Stimulated activated CD4-positive, alpha-beta T cell treated with anti-CD3 and anti-CD28 coated beads, Interleukin-1b, Interleukin-23, amount 100 ng/mL, for 48 hours (primary cell): ENCODE data around the gene PTPRCAP.

ENCODE experiments used
- DNase-seq: peaks from one replicate; pipeline ENCODE4 v3.0.0-alpha.2; 2020

The PTPRCAP gene

DNA sequence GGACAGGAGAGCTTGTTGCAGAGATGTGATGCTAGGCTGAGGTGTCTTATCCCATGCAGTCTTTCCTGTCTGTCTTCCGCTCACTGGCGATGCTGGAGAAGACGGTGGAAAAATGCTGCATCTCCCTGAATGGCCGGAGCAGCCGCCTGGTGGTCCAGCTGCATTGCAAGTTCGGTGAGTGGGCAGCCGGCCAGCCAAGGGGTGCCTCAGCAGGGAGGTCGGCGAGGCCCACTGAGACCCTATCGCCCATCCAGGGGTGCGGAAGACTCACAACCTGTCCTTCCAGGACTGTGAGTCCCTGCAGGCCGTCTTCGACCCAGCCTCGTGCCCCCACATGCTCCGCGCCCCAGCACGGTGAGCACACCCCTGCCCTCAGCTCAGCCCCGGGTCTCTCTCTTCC is 44.0 kb downstream of the PTPRCAP start:
- no peak for DNase-seq

DNA sequence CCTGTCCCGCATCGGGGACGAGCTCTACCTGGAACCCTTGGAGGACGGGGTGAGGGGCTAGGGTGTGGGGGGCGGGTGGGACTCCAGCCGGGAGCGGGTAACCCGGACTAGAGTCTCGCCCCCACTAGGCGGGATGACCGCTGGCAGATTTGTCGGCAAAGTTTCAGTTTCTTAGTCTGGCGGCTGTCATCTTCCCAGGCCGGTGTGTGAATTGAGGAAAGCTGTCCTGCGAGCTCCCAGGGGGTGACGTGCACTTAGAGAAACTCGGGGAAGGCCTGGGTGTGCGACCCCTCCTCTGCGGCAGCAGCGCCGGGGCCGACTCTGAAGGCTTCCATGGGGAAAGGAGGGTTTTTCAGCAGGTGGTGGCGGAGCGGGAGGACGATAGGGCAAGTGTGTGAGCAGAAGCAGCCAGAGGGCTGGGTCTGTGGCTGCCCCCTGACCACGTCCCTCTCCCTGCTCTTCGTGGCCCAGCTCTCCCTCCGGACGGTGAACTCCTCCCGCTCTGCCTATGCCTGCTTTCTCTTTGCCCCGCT is 45.2 kb downstream of the PTPRCAP start:
- no peak for DNase-seq

- peak; percentile 92 for DNase-seq
Observed at GRCh38 chr11:67391304-67392182, 45.9 kb downstream of the PTPRCAP start, which contains the start of gene RAD9A. RAD9A (plus strand) TSS chr11:67391986; CDS start chr11:67392045, 59 bp downstream.

DNA sequence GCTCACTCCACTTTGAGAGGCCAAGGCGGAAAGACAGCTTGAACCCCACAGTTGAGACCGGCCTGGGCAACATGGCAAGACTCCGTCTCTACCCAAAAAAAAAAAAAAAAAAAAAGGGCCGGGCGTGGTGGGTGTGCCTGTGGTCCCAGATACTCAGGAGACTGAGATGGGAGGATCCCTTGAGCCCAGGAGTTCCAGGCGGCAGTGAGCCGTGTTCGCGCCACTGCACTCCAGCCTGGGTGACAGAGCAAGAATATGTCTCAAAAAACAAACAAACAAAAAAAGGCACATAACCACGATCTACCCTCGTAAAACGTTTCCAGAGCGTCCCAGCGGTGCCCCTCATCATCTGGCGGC is 46.6 kb downstream of the PTPRCAP start:
- DNase-seq: no peak

DNA sequence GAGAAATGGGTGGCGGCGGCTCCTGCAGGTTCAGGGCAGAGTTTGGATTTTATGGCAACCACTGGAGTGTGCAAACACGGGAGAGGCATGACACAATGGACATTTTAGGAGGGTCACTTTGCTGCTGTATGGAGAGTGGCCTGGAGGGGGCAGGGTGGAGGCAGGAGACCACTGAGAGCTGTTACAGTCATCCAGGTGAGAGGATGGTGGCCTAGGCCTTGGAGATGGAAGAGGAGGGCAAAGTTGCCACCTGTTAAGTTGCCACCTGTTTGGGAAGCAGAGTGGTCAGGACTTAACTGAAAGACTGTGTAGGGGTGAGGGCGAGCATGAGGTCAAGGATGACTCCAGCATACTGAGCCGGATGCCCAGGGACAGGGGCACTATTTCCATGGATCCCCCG is 48.0 kb downstream of the PTPRCAP start:
- DNase-seq: peak; percentile 53

- DNase-seq: no peak
Observed at GRCh38 chr11:67387518-67387917, 50.0 kb downstream of the PTPRCAP start.

GRCh38 chr11:67387069-67387468 is 50.4 kb downstream of the PTPRCAP start:
- no peak for DNase-seq
